Tibial artery (tissue), 4 donors: Measurements from ENCODE around the gene STK38.
A peak's percentile ranks its signal among the peaks of the same experiment; 100 is the strongest.
"Not testable (repeated sequence)": the region's sequence is repeated elsewhere in the genome, so short reads cannot be mapped to it uniquely, and the experiment has no call there.

Source experiments
- DNase-seq, 2 donors: peaks; one replicate each; pipeline ENCODE4 v3.0.0-alpha.2; 2019
- H3K27ac ChIP-seq, 2 donors: fragments of 200-600 bp; sonication (generic) in 1 of 2; 1 replicate in 1 of 2; 2 replicates in 1 of 2; pipeline ENCODE4 v1.5.1; 2018 to 2019; ENCODE audit warnings: mild to moderate bottlenecking in 1 of 2
- H3K27me3 ChIP-seq, 2 donors: fragments of 200-600 bp; sonication (generic) in 1 of 2; one replicate each; pipeline versions ENCODE4 v1.5.1 to v1.6.0; 2016 to 2019
- H3K36me3 ChIP-seq, 3 donors: fragments of 200-600 bp; sonication (generic) in 2 of 3; one replicate each; pipeline ENCODE4 v1.5.1; 2016 to 2019; ENCODE audit warnings: mild to moderate bottlenecking in 2 of 3
- H3K4me1 ChIP-seq, 4 donors: fragments of 200-600 bp; sonication (generic) in 2 of 4; 1 replicate in 3 of 4; 2 replicates in 1 of 4; pipeline ENCODE4 v1.5.1; 2016 to 2019
- H3K4me3 ChIP-seq, 2 donors: fragments of 200-600 bp; sonication (generic) in 1 of 2; 1 replicate in 1 of 2; 2 replicates in 1 of 2; pipeline ENCODE4 v1.5.1; 2018 to 2019; ENCODE audit warnings: mild to moderate bottlenecking in 2 of 2
- H3K9me3 ChIP-seq, 3 donors: fragments of 200-600 bp; sonication (generic) in 1 of 3; one replicate each; pipeline ENCODE4 v1.5.1; 2016 to 2019
- CTCF ChIP-seq, 2 experiments: fragments of 200-600 bp in 1 of 2; fragments of 450-650 bp in 1 of 2; IDR thresholded peaks; one replicate each; pipeline ENCODE4 v1.5.1; 2017 to 2019; ENCODE audit warnings: antibody characterized with exemption in 2 of 2, mild to moderate bottlenecking in 1 of 2, moderate library complexity in 1 of 2
- intact Hi-C: fragments of 100-400 bp; cut with DNase I; formaldehyde crosslinking; loops from one replicate; pipeline ENCODE4 v1.15.0; 2023; ENCODE audit warnings: low total_unique reads

The STK38 gene

GRCh38 chr6:36580184-36580526 is 32.9 kb upstream of the STK38 start:
- intact Hi-C loops = no loop called here
- H3K4me3 ChIP-seq = no peak overlapping the region
- H3K27ac ChIP-seq = peak overlapping the region; percentile 9 to 16
- DNase-seq = peak in 1 of 2 donors; percentile 41
- no peaks in the 10 kb centered on the region for H3K9me3 ChIP-seq
- no peaks in the 10 kb centered on the region for H3K36me3 ChIP-seq
- no peaks in the 10 kb centered on the region for H3K27me3 ChIP-seq
- H3K4me1 ChIP-seq = peaks cover 0 to 37% (median 15%) of the 10 kb centered on the region in 4 donors
- no peak for TF ChIP-seq CTCF (IDR thresholded peaks at IDR 0.05)

- no peak for TF ChIP-seq CTCF (IDR thresholded peaks at IDR 0.05)
- intact Hi-C loops = no loop called here
- no peak overlapping the region for H3K4me3 ChIP-seq
- H3K27ac ChIP-seq = no peak overlapping the region
- peaks cover 0 to 37% (median 15%) of the 10 kb centered on the region in 4 donors for H3K4me1 ChIP-seq
- no peak for DNase-seq
- H3K9me3 ChIP-seq = no peaks in the 10 kb centered on the region
- no peaks in the 10 kb centered on the region for H3K27me3 ChIP-seq
- no peaks in the 10 kb centered on the region for H3K36me3 ChIP-seq
These were observed 31.2 kb upstream of the STK38 start for GRCh38 chr6:36578431-36578830.

- Histone ChIP-seq H3K27me3 (no peaks in the 10 kb centered on the region), H3K9me3 (no peaks in the 10 kb centered on the region), H3K4me1 (peaks cover 0 to 37% (median 15%) of the 10 kb centered on the region in 4 donors), H3K4me3 (no peak overlapping the region), H3K27ac (no peak overlapping the region), H3K36me3 (no peaks in the 10 kb centered on the region)
- TF ChIP-seq CTCF (IDR thresholded peaks at IDR 0.05) = no peak
- DNase-seq = no peak
- intact Hi-C loops = no loop called here
These were observed 30.8 kb upstream of the STK38 start for GRCh38 chr6:36578030-36578429.

- DNase-seq = no peak
- Histone ChIP-seq H3K9me3 (no peaks in the 10 kb centered on the region), H3K36me3 (no peaks in the 10 kb centered on the region), H3K27me3 (no peaks in the 10 kb centered on the region), H3K4me3 (no peak overlapping the region), H3K4me1 (peaks cover 0 to 37% (median 15%) of the 10 kb centered on the region in 4 donors), H3K27ac (peak overlapping the region in 1 of 2 donors; percentile 6)
- TF ChIP-seq CTCF (IDR thresholded peaks at IDR 0.05) = no peak
- intact Hi-C loops = no loop called here
These were observed 30.0 kb upstream of the STK38 start for GRCh38 chr6:36577301-36577700.

- no peaks in the 10 kb centered on the region for H3K27me3 ChIP-seq
- H3K27ac ChIP-seq = no peak overlapping the region
- no peaks in the 10 kb centered on the region for H3K9me3 ChIP-seq
- intact Hi-C loops = no loop called here
- H3K4me3 ChIP-seq = no peak overlapping the region
- peaks cover 0 to 37% (median 15%) of the 10 kb centered on the region in 4 donors for H3K4me1 ChIP-seq
- TF ChIP-seq CTCF (IDR thresholded peaks at IDR 0.05) = no peak
- DNase-seq = no peak
- H3K36me3 ChIP-seq = no peaks in the 10 kb centered on the region
These were observed 29.3 kb upstream of the STK38 start for GRCh38 chr6:36576578-36576977.

- Histone ChIP-seq H3K9me3 (no peaks in the 10 kb centered on the region), H3K36me3 (no peaks in the 10 kb centered on the region), H3K4me3 (no peak overlapping the region), H3K27ac (no peak overlapping the region), H3K27me3 (no peaks in the 10 kb centered on the region), H3K4me1 (peaks cover 0 to 29% (median 10%) of the 10 kb centered on the region in 4 donors)
- no peak for TF ChIP-seq CTCF (IDR thresholded peaks at IDR 0.05)
- no peak for DNase-seq
- intact Hi-C loops = no loop called here
These were observed 27.4 kb upstream of the STK38 start for GRCh38 chr6:36574679-36575078.

GRCh38 chr6:36572353-36573311 is 25.4 kb upstream of the STK38 start:
- H3K27ac ChIP-seq, H3K36me3 ChIP-seq, H3K27me3 ChIP-seq, intact Hi-C loops, DNase-seq, H3K4me3 ChIP-seq, H3K9me3 ChIP-seq: not testable (repeated sequence)
- peaks cover 0 to 13% (median 3%) of the 10 kb centered on the region in 4 donors for H3K4me1 ChIP-seq
